HEK293T (cell line): ENCODE results near the gene PTPRD.

Experiments
- ARNT ChIP-seq: fragments of 450-650 bp; IDR thresholded peaks from 2 replicates; pipeline ENCODE4 v1.6.1; 2017; ENCODE audit warnings: mild to moderate bottlenecking
- BHLHE40 ChIP-seq: fragments of 450-650 bp; IDR thresholded peaks from 2 replicates; pipeline ENCODE4 v1.6.1; 2016; ENCODE audit warnings: mild to moderate bottlenecking, moderate library complexity, borderline replicate concordance
- ELF4 ChIP-seq: fragments of 450-650 bp; IDR thresholded peaks from 2 replicates; pipeline ENCODE4 v1.6.1; 2017; ENCODE audit warnings: antibody characterized with exemption
- FOXA1 ChIP-seq: fragments of 450-650 bp; IDR thresholded peaks from 2 replicates; pipeline ENCODE4 v1.6.1; 2016; ENCODE audit warnings: mild to moderate bottlenecking
- FOXK2 ChIP-seq: fragments of 450-650 bp; IDR thresholded peaks from 2 replicates; pipeline ENCODE4 v1.6.1; 2016; ENCODE audit warnings: mild to moderate bottlenecking
- FOXM1 ChIP-seq: fragments of 450-650 bp; IDR thresholded peaks from 2 replicates; pipeline ENCODE4 v1.6.1; 2017; ENCODE audit warnings: mild to moderate bottlenecking, borderline replicate concordance
- HDGF ChIP-seq: fragments of 450-650 bp; IDR thresholded peaks from 2 replicates; pipeline ENCODE4 v1.6.1; 2017; ENCODE audit warnings: antibody characterized with exemption, borderline replicate concordance
- SP1 ChIP-seq: fragments of 450-650 bp; IDR thresholded peaks from 2 replicates; pipeline ENCODE4 v1.6.1; 2017
- SUZ12 ChIP-seq: fragments of 450-650 bp; IDR thresholded peaks from 2 replicates; pipeline ENCODE4 v1.6.1; 2016; ENCODE audit warnings: mild to moderate bottlenecking
- TARDBP ChIP-seq: fragments of 450-650 bp; IDR thresholded peaks from 2 replicates; pipeline ENCODE4 v1.6.1; 2016
- ZNF384 ChIP-seq: fragments of 450-650 bp; IDR thresholded peaks from 2 replicates; pipeline ENCODE4 v1.6.1; 2016
- TF ChIP-seq, protein P1 (sequence below): fragments of 450-650 bp; IDR thresholded peaks from 2 replicates; pipeline ENCODE4 v1.6.1; 2016

DNA sequence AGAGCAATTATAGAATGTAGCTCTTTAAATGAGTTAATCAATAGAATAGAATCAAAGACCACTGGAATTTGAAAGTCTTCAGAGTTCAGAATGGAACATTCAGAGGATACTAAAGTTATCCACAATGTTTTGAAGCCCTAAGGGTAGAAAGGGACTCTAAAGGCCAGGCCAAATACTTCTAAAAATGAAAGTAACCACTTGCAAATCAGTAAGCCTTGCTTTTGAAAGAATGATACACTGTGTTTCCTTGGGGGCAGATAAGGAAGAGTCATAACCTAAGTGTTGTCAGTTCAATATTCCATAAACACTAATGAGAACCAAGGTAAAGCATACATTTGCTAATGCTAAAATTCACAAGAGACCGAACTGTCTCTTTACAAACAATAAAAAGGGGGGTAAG, 813.5 kb downstream of the PTPRD start:
- no peak for TF ChIP-seq SP1
- no peak for TF ChIP-seq ELF4
- TF ChIP-seq TARDBP, result no peak
- no peak for TF ChIP-seq BHLHE40
- TF ChIP-seq SUZ12, result no peak
- no peak for TF ChIP-seq ARNT
- no peak for TF ChIP-seq FOXK2
- TF ChIP-seq FOXM1, result no peak
- TF ChIP-seq, protein P1, sequence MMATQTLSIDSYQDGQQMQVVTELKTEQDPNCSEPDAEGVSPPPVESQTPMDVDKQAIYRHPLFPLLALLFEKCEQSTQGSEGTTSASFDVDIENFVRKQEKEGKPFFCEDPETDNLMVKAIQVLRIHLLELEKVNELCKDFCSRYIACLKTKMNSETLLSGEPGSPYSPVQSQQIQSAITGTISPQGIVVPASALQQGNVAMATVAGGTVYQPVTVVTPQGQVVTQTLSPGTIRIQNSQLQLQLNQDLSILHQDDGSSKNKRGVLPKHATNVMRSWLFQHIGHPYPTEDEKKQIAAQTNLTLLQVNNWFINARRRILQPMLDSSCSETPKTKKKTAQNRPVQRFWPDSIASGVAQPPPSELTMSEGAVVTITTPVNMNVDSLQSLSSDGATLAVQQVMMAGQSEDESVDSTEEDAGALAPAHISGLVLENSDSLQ, result no peak
- TF ChIP-seq ZNF384, result no peak
- TF ChIP-seq FOXA1, result no peak
- no peak for TF ChIP-seq HDGF
